GM12874 (cell line): ENCODE results near the gene PPDPF.

Source experiments
- CTCF ChIP-seq: IDR thresholded peaks from 2 replicates; pipeline ENCODE4 v1.5.1; 2011; ENCODE audit warnings: low read depth, mild to moderate bottlenecking, control low read depth, low read length, moderate library complexity; ENCODE audit not compliant: insufficient read depth

Gene PPDPF

GRCh38 chr20:63548542-63548941 lies 28.0 kb downstream of the PPDPF start:
- TF ChIP-seq CTCF, result no peak

- no peak for TF ChIP-seq CTCF
Measured at GRCh38 chr20:63549019-63549418, 28.5 kb downstream of the PPDPF start.

GRCh38 chr20:63549679-63550282 lies 29.2 kb downstream of the PPDPF start:
- TF ChIP-seq CTCF, result no peak

GRCh38 chr20:63551068-63551467 lies 30.5 kb downstream of the PPDPF start:
- no peak for TF ChIP-seq CTCF

- no peak for TF ChIP-seq CTCF
Measured at GRCh38 chr20:63552481-63553249, 32.1 kb downstream of the PPDPF start.

- TF ChIP-seq CTCF, result no peak
Measured at GRCh38 chr20:63553251-63553932, 32.8 kb downstream of the PPDPF start.

DNA sequence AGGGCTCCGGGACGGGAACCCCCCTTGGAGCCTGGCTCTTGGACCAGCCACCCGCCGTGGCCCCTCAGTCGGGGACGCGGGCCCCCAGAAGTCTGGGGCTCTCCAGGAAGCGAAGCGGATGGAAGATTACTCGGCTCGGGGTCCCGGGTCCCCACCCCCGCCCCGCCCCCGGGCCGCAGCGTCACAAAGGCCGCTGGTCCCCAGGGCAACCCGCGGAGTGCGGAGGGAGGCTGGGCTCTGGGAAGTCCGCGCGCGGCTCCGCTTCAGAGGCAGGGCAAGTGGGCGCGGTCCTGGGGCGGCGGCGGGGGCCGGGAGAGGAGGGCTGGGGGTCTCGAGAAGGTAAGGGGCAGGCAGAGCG lies 33.3 kb downstream of the PPDPF start, which contains the start of gene FNDC11:
Gene FNDC11, plus strand, starts transcription at position 227 of the 358 bp plus-strand sequence. CDS start 1,505 bp downstream, outside the sequence.
- TF ChIP-seq CTCF, result no peak
